ENCODE measurements around the gene SMAD3. TPM values are rescaled to one million over a fixed set of nuclear protein-coding genes. Genes with fewer than 3 reads are reported as not detected.
"Not testable (repeated sequence)": the region's sequence is repeated elsewhere in the genome, so short reads cannot be mapped to it uniquely, and the experiment has no call there.

The SMAD3 gene
- total RNA-seq, 2 experiments from 2014 or later, result 33.7 to 40.8 TPM

DNA sequence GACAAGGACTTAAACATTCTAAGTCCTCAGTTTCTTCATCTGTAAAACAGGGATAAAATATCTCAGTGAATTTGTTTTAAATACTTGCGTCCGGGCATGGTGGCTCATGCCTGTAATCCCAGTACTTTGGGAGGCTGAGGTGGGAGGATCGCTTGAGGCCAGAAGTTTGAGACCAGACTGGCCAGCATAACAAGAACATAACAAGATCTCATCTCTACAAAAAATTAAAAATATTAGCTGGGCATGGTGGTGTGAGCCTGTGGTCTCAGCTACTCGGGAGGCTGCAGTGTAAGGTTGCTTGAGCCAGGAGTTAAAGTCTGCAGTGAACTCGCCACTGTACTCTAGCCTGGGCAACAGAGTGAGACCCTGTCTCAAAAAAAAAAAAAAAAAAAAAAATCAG lies 57.4 kb downstream of the SMAD3 start:
- H3K9me3 Mint-ChIP-seq (ENCODE audit: low read depth); DNase-seq; H3K27me3 Mint-ChIP-seq; H3K4me3 Mint-ChIP-seq; ATAC-seq: not testable (repeated sequence)
- intact Hi-C loops (cut with DNase I, micrococcal nuclease), result loop anchor here in 1 of 2 experiments (1.0 kb wide), 1 partner anchor 21 kb away; no protein-coding TSS in a partner anchor
- POLR2A ChIA-PET, result interaction anchor here (0.6 to 1.0 kb wide), 2 partner anchors 22 to 66 kb away, joined by 3 read pairs; no protein-coding TSS in a partner anchor
- Mint-ChIP-seq H3K27ac (peak overlapping the region; percentile 26), H3K4me1 (peaks cover 77% of the 10 kb centered on the region), H3K36me3 (ENCODE audit: low read depth) (peaks cover 16% of the 10 kb centered on the region)
- CTCF ChIA-PET, result interaction anchor here (0.7 to 1.2 kb wide), 2 partner anchors 9 to 184 kb away, joined by 3 read pairs; no protein-coding TSS in a partner anchor

DNA sequence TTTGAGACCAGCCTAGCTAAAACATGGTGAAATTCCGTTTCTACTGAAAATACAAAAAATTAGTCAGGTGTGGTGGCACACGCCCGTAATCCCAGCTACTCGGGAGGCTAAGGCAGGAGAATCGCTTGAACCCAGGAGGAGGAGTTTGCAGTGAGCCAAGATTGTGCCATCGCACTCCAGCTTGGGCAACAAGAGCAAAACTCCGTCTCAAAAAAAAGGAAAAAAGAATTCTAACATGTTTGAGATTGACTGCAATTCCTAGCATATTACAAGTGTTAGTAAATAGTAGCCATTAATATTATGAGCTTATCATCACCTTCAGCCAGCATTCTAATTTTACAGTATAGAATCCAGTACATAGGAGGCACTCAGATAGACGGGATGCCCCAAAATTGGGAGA lies 57.9 kb downstream of the SMAD3 start:
- H3K4me3 Mint-ChIP-seq; ATAC-seq; H3K27me3 Mint-ChIP-seq; intact Hi-C loops (cut with DNase I, micrococcal nuclease); DNase-seq; H3K27ac Mint-ChIP-seq; H3K9me3 Mint-ChIP-seq (ENCODE audit: low read depth); POLR2A ChIA-PET: not testable (repeated sequence)
- Mint-ChIP-seq H3K4me1 (peaks cover 77% of the 10 kb centered on the region), H3K36me3 (ENCODE audit: low read depth) (peaks cover 20% of the 10 kb centered on the region)
- CTCF ChIA-PET, result interaction anchor here (1.1 to 1.2 kb wide), 3 partner anchors 11 to 185 kb away, joined by 3 read pairs; no protein-coding TSS in a partner anchor

DNA sequence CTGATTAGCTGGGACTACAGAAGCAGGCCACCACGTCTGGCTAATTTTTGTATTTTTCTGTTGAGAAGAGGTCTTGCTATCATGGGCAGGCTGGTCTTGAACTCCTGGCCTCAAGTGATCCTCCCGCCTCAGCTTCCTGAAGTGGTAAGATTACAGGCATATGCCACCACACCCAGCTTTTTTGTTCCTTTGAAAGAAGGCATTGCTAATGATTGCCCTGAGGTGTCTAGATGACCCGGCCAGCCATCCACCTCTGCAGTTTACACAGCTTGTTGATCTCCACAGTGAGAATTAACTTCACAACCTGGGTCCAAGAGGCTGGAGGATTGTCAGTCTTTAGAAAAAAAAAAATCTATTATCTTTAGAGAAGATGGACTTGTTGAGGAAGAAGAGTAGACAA lies 58.7 kb downstream of the SMAD3 start:
- Mint-ChIP-seq H3K4me1 (peaks cover 75% of the 10 kb centered on the region), H3K36me3 (ENCODE audit: low read depth) (peaks cover 23% of the 10 kb centered on the region), H3K27me3 (no peaks in the 10 kb centered on the region), H3K9me3 (ENCODE audit: low read depth) (no peaks in the 10 kb centered on the region), H3K27ac (peak overlapping the region; percentile 62), H3K4me3 (no peak overlapping the region)
- POLR2A ChIA-PET, result interaction anchor here (0.7 kb wide), 1 partner anchor 13 kb away, joined by 3 read pairs; no protein-coding TSS in a partner anchor
- no peak for ATAC-seq
- CTCF ChIA-PET, result interaction anchor here (0.7 to 1.5 kb wide), 5 partner anchors 10 to 132 kb away, joined by 3 to 6 read pairs (median 3); no protein-coding TSS in a partner anchor
- intact Hi-C loops (cut with DNase I, micrococcal nuclease), result no loop called here
- DNase-seq, result no peak

DNA sequence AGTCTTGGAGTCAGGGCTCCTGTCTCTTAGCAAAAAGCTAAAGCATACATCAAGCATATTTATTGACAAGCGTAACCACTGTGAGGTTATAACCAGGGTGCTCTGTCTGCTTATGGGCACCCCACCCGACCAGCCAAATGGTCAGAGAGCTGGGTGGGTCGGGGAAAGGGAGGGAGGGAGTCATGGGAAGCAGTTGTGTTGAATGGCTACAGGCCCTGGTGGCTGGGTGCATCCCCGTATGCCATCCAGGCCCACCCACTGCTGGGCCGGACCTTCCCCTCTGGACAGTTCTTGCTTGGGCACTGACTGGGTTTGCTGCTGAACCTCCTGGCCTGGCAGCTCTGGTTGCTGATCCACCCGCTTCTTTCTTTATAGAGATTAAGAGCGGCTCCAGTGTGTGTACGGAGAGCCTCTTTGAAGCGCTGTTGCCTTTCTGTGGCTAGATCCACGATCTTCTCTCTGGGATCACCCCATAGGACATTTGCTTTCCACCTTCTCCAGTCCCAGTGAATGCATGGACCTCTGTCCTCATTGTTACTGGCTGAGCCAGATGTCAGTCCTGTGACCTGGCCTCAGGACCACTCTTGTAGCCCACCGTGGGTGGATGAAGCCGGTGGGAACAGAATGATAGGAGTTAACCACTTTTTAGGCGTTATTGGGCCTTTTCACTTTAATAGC lies 59.6 kb downstream of the SMAD3 start:
- DNase-seq, result no peak
- POLR2A ChIA-PET, result no interaction called here
- Mint-ChIP-seq H3K9me3 (ENCODE audit: low read depth) (no peaks in the 10 kb centered on the region), H3K27ac (peak overlapping the region; percentile 72), H3K27me3 (no peaks in the 10 kb centered on the region), H3K4me3 (no peak overlapping the region), H3K4me1 (peaks cover 71% of the 10 kb centered on the region), H3K36me3 (ENCODE audit: low read depth) (peaks cover 22% of the 10 kb centered on the region)
- intact Hi-C loops (cut with DNase I, micrococcal nuclease), result no loop called here
- ATAC-seq, result no peak
- CTCF ChIA-PET, result interaction anchor here (1.0 to 1.5 kb wide), 2 partner anchors 11 to 22 kb away, joined by 3 to 6 read pairs; no protein-coding TSS in a partner anchor

DNA sequence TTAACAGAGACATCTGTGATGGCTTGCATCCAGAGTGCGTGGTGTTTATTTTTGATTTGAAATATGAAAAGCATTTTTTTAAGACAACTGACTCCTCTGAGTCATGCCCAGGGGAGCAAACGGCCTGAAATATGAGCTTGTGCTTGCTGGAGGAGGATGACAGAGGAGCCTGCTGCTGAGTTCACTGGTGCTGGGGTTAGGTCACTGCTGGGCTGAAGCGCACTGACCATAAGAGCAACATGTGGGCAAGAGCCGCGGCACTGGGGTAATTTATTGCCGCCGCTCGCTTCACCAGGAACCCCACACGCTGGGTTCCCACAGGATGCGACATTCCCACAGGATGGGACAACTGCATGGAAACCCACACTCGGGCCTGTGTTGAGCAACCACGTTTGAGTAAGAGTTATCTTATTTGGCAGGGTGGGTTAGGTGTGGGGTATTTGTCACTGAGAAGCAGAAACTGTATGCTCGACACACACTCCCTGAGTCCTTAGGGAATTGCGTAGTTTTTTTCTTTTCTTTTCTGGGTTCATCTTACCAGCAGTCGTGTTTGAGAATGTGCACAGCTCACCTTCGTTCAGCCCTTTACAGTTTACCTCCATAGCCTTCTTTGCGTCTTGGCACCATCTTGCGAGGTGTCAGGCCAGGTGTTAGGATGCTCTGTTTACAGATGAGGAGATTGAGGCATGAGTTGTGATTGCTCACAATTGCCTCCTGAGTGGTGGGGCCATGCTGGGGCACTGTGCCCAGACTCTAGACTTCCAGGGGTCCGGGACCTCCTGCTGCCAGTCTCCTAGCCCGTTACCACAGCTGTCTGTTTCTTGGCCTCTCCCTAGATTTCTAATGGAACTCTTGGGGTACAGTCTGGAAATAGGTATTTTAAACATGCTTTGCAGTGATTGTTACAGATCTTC lies 60.4 kb downstream of the SMAD3 start:
- POLR2A ChIA-PET, result no interaction called here
- CTCF ChIA-PET, result no interaction called here
- H3K9me3 Mint-ChIP-seq (ENCODE audit: low read depth), result no peaks in the 10 kb centered on the region
- H3K4me3 Mint-ChIP-seq, result no peak overlapping the region
- peaks cover 70% of the 10 kb centered on the region for H3K4me1 Mint-ChIP-seq
- no peaks in the 10 kb centered on the region for H3K27me3 Mint-ChIP-seq
- no peak for DNase-seq
- ATAC-seq, result no peak
- peak overlapping the region; percentile 72 for H3K27ac Mint-ChIP-seq
- intact Hi-C loops (cut with DNase I, micrococcal nuclease), result no loop called here
- H3K36me3 Mint-ChIP-seq (ENCODE audit: low read depth), result peaks cover 22% of the 10 kb centered on the region

DNA sequence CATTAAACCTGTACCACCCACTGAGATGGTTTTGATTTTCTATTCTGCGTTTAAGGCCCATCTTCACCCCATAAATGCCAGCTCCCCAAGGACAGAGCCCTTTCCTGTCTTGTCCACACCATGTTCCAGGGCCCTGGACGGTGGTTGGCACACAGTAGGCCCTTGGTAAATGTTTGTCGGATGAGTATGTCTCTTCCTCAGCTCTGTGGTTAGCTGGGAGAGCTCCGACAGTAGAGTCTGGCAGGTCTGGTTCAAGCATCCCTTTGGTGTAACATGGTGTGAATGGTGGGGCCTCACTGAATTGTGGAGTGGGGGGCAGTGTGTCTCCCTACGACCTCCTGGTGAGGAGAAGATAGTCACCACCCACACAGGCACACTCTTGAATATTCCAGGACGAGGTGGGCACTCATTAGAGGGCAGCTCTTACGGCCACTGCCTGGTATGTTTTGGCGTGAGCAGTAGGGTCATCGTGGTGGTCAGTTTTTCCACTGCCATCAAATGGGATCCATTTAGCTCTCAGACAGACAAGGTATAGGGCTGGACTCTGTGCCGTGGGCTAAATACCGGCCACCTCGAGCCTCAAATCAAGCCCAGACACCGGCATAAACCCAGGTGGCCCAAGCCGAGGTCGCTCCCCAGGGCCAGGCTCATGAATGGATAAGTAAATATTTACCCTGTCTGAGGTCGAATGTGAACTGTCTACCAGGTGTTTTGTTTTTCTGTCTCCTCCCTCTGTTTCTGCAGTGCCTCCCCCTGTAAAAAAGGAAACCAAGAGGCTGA lies 61.3 kb downstream of the SMAD3 start:
- Mint-ChIP-seq H3K4me1 (peaks cover 70% of the 10 kb centered on the region), H3K4me3 (no peak overlapping the region), H3K9me3 (ENCODE audit: low read depth) (no peaks in the 10 kb centered on the region), H3K27me3 (no peaks in the 10 kb centered on the region), H3K27ac (peak overlapping the region; percentile 44), H3K36me3 (ENCODE audit: low read depth) (peaks cover 22% of the 10 kb centered on the region)
- intact Hi-C loops (cut with DNase I, micrococcal nuclease), result loop anchor here in 1 of 2 experiments (1.0 kb wide), 1 partner anchor 11 kb away; no protein-coding TSS in a partner anchor
- DNase-seq (no peak), ATAC-seq (no peak)
- POLR2A ChIA-PET, result no interaction called here
- CTCF ChIA-PET, result no interaction called here

DNA sequence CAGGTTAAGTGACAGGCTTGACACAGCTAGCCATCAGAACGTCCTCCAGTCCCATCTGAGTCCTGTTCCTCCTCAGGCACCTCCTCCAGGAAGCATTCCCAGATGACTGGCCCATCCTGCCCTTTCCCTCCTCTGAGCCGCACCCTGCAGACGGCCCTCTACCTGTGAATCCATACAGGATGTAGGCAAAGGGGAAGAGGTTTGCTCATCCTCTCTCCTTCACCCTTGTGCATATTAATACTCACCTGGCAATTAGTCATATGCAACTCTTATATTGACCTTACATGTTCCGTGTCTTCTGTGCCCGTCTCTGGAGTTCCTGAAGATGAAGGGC lies 61.9 kb downstream of the SMAD3 start:
- ChIA-PET CTCF (interaction anchor here (1.2 to 1.5 kb wide), 2 partner anchors 9 to 14 kb away, joined by 3 to 4 read pairs; no protein-coding TSS in a partner anchor), POLR2A (interaction anchor here (1.0 kb wide), 1 partner anchor 26 kb away, joined by 4 read pairs; no protein-coding TSS in a partner anchor)
- H3K4me3 Mint-ChIP-seq, result no peak overlapping the region
- peaks cover 22% of the 10 kb centered on the region for H3K36me3 Mint-ChIP-seq (ENCODE audit: low read depth)
- H3K27ac Mint-ChIP-seq, result peak overlapping the region; percentile 44
- no peaks in the 10 kb centered on the region for H3K27me3 Mint-ChIP-seq
- intact Hi-C loops (cut with DNase I, micrococcal nuclease), result loop anchor here in 1 of 2 experiments (1.0 kb wide), 1 partner anchor 12 kb away; no protein-coding TSS in a partner anchor
- no peaks in the 10 kb centered on the region for H3K9me3 Mint-ChIP-seq (ENCODE audit: low read depth)
- H3K4me1 Mint-ChIP-seq, result peaks cover 71% of the 10 kb centered on the region
- DNase-seq, result no peak
- ATAC-seq, result no peak

DNA sequence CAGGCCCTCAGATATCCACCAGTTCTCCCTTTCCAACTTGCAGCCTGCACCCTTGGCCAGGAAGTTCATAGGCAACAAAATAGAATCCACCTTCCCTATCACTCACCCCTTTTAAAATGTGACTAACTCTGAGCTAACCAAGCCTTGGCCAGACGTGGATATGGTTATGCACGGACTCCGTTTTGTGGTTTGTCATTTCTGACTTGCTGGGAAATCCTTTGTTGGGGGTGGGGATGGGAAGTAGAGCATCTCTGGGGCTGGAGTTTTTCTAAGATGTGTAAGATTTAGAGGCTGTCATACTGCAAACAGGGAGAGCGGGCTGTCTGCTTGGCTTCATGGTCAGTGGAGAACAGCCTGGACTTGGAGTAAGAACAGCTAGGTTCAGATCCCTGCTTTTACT lies 62.6 kb downstream of the SMAD3 start:
- Mint-ChIP-seq H3K4me3 (peak overlapping the region; percentile 20), H3K27me3 (no peaks in the 10 kb centered on the region), H3K9me3 (ENCODE audit: low read depth) (no peaks in the 10 kb centered on the region), H3K27ac (peak overlapping the region; percentile 44), H3K36me3 (ENCODE audit: low read depth) (peaks cover 22% of the 10 kb centered on the region), H3K4me1 (peaks cover 72% of the 10 kb centered on the region)
- intact Hi-C loops (cut with DNase I, micrococcal nuclease), result loop anchor here in 1 of 2 experiments (1.0 kb wide), 1 partner anchor 13 kb away; no protein-coding TSS in a partner anchor
- ChIA-PET CTCF (interaction anchor here (0.9 to 1.5 kb wide), 3 partner anchors 9 to 14 kb away, joined by 3 to 4 read pairs (median 3); no protein-coding TSS in a partner anchor), POLR2A (interaction anchor here (0.8 to 1.0 kb wide), 2 partner anchors 10 to 27 kb away, joined by 4 read pairs; no protein-coding TSS in a partner anchor)
- DNase-seq (peak; percentile 63), ATAC-seq (peak; percentile 67)

DNA sequence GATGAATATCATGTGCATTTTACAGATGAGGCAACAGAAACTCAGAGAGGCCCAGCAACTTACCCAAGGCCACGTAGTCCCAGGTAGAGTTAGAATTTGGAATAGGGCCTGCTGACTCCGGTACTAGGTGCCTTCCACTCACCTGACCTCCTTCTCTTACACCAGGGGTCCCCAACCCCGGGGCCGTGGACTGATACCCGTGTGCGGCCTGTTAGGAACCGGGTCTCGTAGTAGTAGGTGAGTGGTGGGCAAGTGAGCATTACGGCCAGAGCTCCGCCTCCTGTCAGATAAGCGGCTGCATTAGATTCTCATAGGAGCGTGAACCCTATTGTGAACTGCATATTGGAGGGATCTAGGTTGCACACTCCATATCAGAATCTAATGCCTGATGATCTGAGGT lies 64.8 kb downstream of the SMAD3 start:
- Mint-ChIP-seq H3K27ac (no peak overlapping the region), H3K4me3 (no peak overlapping the region), H3K27me3 (no peaks in the 10 kb centered on the region), H3K9me3 (ENCODE audit: low read depth) (no peaks in the 10 kb centered on the region), H3K36me3 (ENCODE audit: low read depth) (peaks cover 21% of the 10 kb centered on the region), H3K4me1 (peaks cover 84% of the 10 kb centered on the region)
- POLR2A ChIA-PET, result interaction anchor here (0.6 kb wide), 2 partner anchors 203 to 1742 kb away, joined by 3 to 4 read pairs; no protein-coding TSS in a partner anchor
- CTCF ChIA-PET, result interaction anchor here (0.6 to 1.6 kb wide), 4 partner anchors 10 to 773 kb away, joined by 3 to 5 read pairs (median 4); no protein-coding TSS in a partner anchor
- no peak for DNase-seq
- intact Hi-C loops (cut with DNase I, micrococcal nuclease), result loop anchor here in 1 of 2 experiments (1.0 kb wide), 1 partner anchor 13 kb away; no protein-coding TSS in a partner anchor
- ATAC-seq, result no peak
